ENCODE results near the gene STAU1.
"Not testable (repeated sequence)": the region's sequence is repeated elsewhere in the genome, so short reads cannot be mapped to it uniquely, and the experiment has no call there.

STAU1 gene

GRCh38 chr20:49091762-49092161, 96.4 kb downstream of the STAU1 start:
- H3K36me3 ChIP-seq (replicated peaks in 1 of 2; ENCODE audit: control insufficient read depth in 2 of 2, insufficient read depth in 2 of 2, low read length in 2 of 2) = peaks cover 41 to 100% of the 10 kb centered on the region in 2 donors
- peaks cover 4% of the 10 kb centered on the region for H3K79me1 ChIP-seq (ENCODE audit: low read depth, low read length)
- no peak overlapping the region for H3K4ac ChIP-seq (ENCODE audit: low read length)
- H3K27ac ChIP-seq (replicated peaks; ENCODE audit: low read length) = no peak overlapping the region
- H3K18ac ChIP-seq (ENCODE audit: low read length) = no peak overlapping the region
- no peaks in the 10 kb centered on the region for H3K9me3 ChIP-seq (replicated peaks in 1 of 2; ENCODE audit: control insufficient read depth in 2 of 2, insufficient read depth in 1 of 2, low read depth in 1 of 2, low read length in 2 of 2)
- H4K8ac ChIP-seq (ENCODE audit: low read depth, low read length) = no peak overlapping the region
- no peak overlapping the region for H3K23ac ChIP-seq (ENCODE audit: low read depth, low read length, poor library complexity)
- no peak overlapping the region for H3K4me2 ChIP-seq (ENCODE audit: insufficient read depth, low read length, poor library complexity, severe bottlenecking)
- no peaks in the 10 kb centered on the region for H3K4me1 ChIP-seq (ENCODE audit: control insufficient read depth in 2 of 2, insufficient read depth in 1 of 2, low read depth in 1 of 2, low read length in 2 of 2)
- no peak overlapping the region for H3K4me3 ChIP-seq (ENCODE audit: low read length in 2 of 2)
- H2BK5ac ChIP-seq (ENCODE audit: low read length) = no peak overlapping the region
- no peak overlapping the region for H2BK12ac ChIP-seq (ENCODE audit: low read length)
- H3K9ac ChIP-seq (ENCODE audit: low read depth, low read length, poor library complexity) = no peak overlapping the region
- H2AFZ ChIP-seq (ENCODE audit: low read length) = no peak overlapping the region
- WGBS, 2 donors (ENCODE audit: extremely low coverage in 2 of 2, insufficient read length in 2 of 2, insufficient replicate concordance in 1 of 2) = no CpG with 5 or more reads among the region's 1 CpG
- no peak overlapping the region for H2BK120ac ChIP-seq (ENCODE audit: low read depth, low read length)
- no peak overlapping the region for H4K91ac ChIP-seq (ENCODE audit: low read depth, low read length, poor library complexity)
- no peak overlapping the region for H2BK15ac ChIP-seq (ENCODE audit: low read length)
- no peak for DNase-seq (ENCODE audit: low spot score)
- H3K27me3 ChIP-seq (ENCODE audit: control insufficient read depth in 3 of 3, insufficient read depth in 3 of 3, low read depth in 1 of 3, low read length in 3 of 3) = no peaks in the 10 kb centered on the region
- no peak overlapping the region for H2AK5ac ChIP-seq (ENCODE audit: low read depth, low read length)
- H3K14ac ChIP-seq (ENCODE audit: low read length) = no peak overlapping the region

- H2BK5ac ChIP-seq (ENCODE audit: low read length) = no peak overlapping the region
- no peak overlapping the region for H3K4me2 ChIP-seq (ENCODE audit: insufficient read depth, low read length, poor library complexity, severe bottlenecking)
- no peak overlapping the region for H2AK5ac ChIP-seq (ENCODE audit: low read depth, low read length)
- no peak overlapping the region for H4K91ac ChIP-seq (ENCODE audit: low read depth, low read length, poor library complexity)
- no peak for DNase-seq (ENCODE audit: low spot score)
- H3K79me1 ChIP-seq (ENCODE audit: low read depth, low read length) = peaks cover 4% of the 10 kb centered on the region
- H2BK12ac ChIP-seq (ENCODE audit: low read length) = no peak overlapping the region
- H3K4me3 ChIP-seq (ENCODE audit: low read length in 2 of 2) = no peak overlapping the region
- no peaks in the 10 kb centered on the region for H3K4me1 ChIP-seq (ENCODE audit: control insufficient read depth in 2 of 2, insufficient read depth in 1 of 2, low read depth in 1 of 2, low read length in 2 of 2)
- H3K9me3 ChIP-seq (replicated peaks in 1 of 2; ENCODE audit: control insufficient read depth in 2 of 2, insufficient read depth in 1 of 2, low read depth in 1 of 2, low read length in 2 of 2) = no peaks in the 10 kb centered on the region
- no peak overlapping the region for H3K4ac ChIP-seq (ENCODE audit: low read length)
- H4K8ac ChIP-seq (ENCODE audit: low read depth, low read length) = no peak overlapping the region
- no peak overlapping the region for H3K9ac ChIP-seq (ENCODE audit: low read depth, low read length, poor library complexity)
- H2AFZ ChIP-seq (ENCODE audit: low read length) = no peak overlapping the region
- WGBS, 2 donors (ENCODE audit: extremely low coverage in 2 of 2, insufficient read length in 2 of 2, insufficient replicate concordance in 1 of 2) = no CpG with 5 or more reads among the region's 8 CpGs
- no peak overlapping the region for H3K18ac ChIP-seq (ENCODE audit: low read length)
- H3K36me3 ChIP-seq (replicated peaks in 1 of 2; ENCODE audit: control insufficient read depth in 2 of 2, insufficient read depth in 2 of 2, low read length in 2 of 2) = peaks cover 40 to 100% of the 10 kb centered on the region in 2 donors
- no peak overlapping the region for H3K27ac ChIP-seq (replicated peaks; ENCODE audit: low read length)
- no peak overlapping the region for H2BK15ac ChIP-seq (ENCODE audit: low read length)
- no peaks in the 10 kb centered on the region for H3K27me3 ChIP-seq (ENCODE audit: control insufficient read depth in 3 of 3, insufficient read depth in 3 of 3, low read depth in 1 of 3, low read length in 3 of 3)
- H2BK120ac ChIP-seq (ENCODE audit: low read depth, low read length) = no peak overlapping the region
- H3K14ac ChIP-seq (ENCODE audit: low read length) = no peak overlapping the region
- no peak overlapping the region for H3K23ac ChIP-seq (ENCODE audit: low read depth, low read length, poor library complexity)
Observed at GRCh38 chr20:49091104-49091503, 97.0 kb downstream of the STAU1 start.

GRCh38 chr20:49082295-49082694, 105.8 kb downstream of the STAU1 start:
- not testable (repeated sequence) for H4K91ac ChIP-seq (ENCODE audit: low read depth, low read length, poor library complexity)

GRCh38 chr20:49078310-49078709, 109.8 kb downstream of the STAU1 start:
- Histone ChIP-seq H3K4me1 (ENCODE audit: control insufficient read depth in 2 of 2, insufficient read depth in 1 of 2, low read depth in 1 of 2, low read length in 2 of 2) (no peaks in the 10 kb centered on the region), H3K14ac (ENCODE audit: low read length) (no peak overlapping the region), H2BK12ac (ENCODE audit: low read length) (no peak overlapping the region), H3K18ac (ENCODE audit: low read length) (no peak overlapping the region), H3K4ac (ENCODE audit: low read length) (no peak overlapping the region), H3K9ac (ENCODE audit: low read depth, low read length, poor library complexity) (no peak overlapping the region), H3K79me1 (ENCODE audit: low read depth, low read length) (no peaks in the 10 kb centered on the region), H3K9me3 (replicated peaks in 1 of 2; ENCODE audit: control insufficient read depth in 2 of 2, insufficient read depth in 1 of 2, low read depth in 1 of 2, low read length in 2 of 2) (no peaks in the 10 kb centered on the region), H3K27ac (replicated peaks; ENCODE audit: low read length) (no peak overlapping the region), H3K4me2 (ENCODE audit: insufficient read depth, low read length, poor library complexity, severe bottlenecking) (no peak overlapping the region), H3K27me3 (ENCODE audit: control insufficient read depth in 3 of 3, insufficient read depth in 3 of 3, low read depth in 1 of 3, low read length in 3 of 3) (no peaks in the 10 kb centered on the region), H3K36me3 (replicated peaks in 1 of 2; ENCODE audit: control insufficient read depth in 2 of 2, insufficient read depth in 2 of 2, low read length in 2 of 2) (peaks cover 31 to 100% of the 10 kb centered on the region in 2 donors), H2BK120ac (ENCODE audit: low read depth, low read length) (no peak overlapping the region), H2BK5ac (ENCODE audit: low read length) (no peak overlapping the region), H4K8ac (ENCODE audit: low read depth, low read length) (no peak overlapping the region), H3K23ac (ENCODE audit: low read depth, low read length, poor library complexity) (no peak overlapping the region), H3K4me3 (ENCODE audit: low read length in 2 of 2) (no peak overlapping the region), H2BK15ac (ENCODE audit: low read length) (no peak overlapping the region), H2AK5ac (ENCODE audit: low read depth, low read length) (no peak overlapping the region), H4K91ac (ENCODE audit: low read depth, low read length, poor library complexity) (no peak overlapping the region), H2AFZ (ENCODE audit: low read length) (no peak overlapping the region)
- no CpG with 5 or more reads among the region's 3 CpGs for WGBS, 2 donors (ENCODE audit: extremely low coverage in 2 of 2, insufficient read length in 2 of 2, insufficient replicate concordance in 1 of 2)
- DNase-seq (ENCODE audit: low spot score) = no peak

More at GRCh38 chr20:49082295-49082694, 105.8 kb downstream of the STAU1 start:
- not testable (repeated sequence) for H3K18ac ChIP-seq (ENCODE audit: low read length); H3K23ac ChIP-seq (ENCODE audit: low read depth, low read length, poor library complexity); H3K27me3 ChIP-seq (ENCODE audit: control insufficient read depth in 3 of 3, insufficient read depth in 3 of 3, low read depth in 1 of 3, low read length in 3 of 3); H3K9me3 ChIP-seq (replicated peaks in 1 of 2; ENCODE audit: control insufficient read depth in 2 of 2, insufficient read depth in 1 of 2, low read depth in 1 of 2, low read length in 2 of 2); H3K27ac ChIP-seq (replicated peaks; ENCODE audit: low read length); H3K4ac ChIP-seq (ENCODE audit: low read length); H4K8ac ChIP-seq (ENCODE audit: low read depth, low read length); H2BK120ac ChIP-seq (ENCODE audit: low read depth, low read length); H2AK5ac ChIP-seq (ENCODE audit: low read depth, low read length); H2BK15ac ChIP-seq (ENCODE audit: low read length); H3K79me1 ChIP-seq (ENCODE audit: low read depth, low read length); H3K9ac ChIP-seq (ENCODE audit: low read depth, low read length, poor library complexity); H2BK5ac ChIP-seq (ENCODE audit: low read length); H3K4me2 ChIP-seq (ENCODE audit: insufficient read depth, low read length, poor library complexity, severe bottlenecking); H3K14ac ChIP-seq (ENCODE audit: low read length); DNase-seq (ENCODE audit: low spot score); H3K4me3 ChIP-seq (ENCODE audit: low read length in 2 of 2); H2AFZ ChIP-seq (ENCODE audit: low read length); H2BK12ac ChIP-seq (ENCODE audit: low read length); H3K4me1 ChIP-seq (ENCODE audit: control insufficient read depth in 2 of 2, insufficient read depth in 1 of 2, low read depth in 1 of 2, low read length in 2 of 2)
- no CpG with 5 or more reads among the region's 12 CpGs for WGBS, 2 donors (ENCODE audit: extremely low coverage in 2 of 2, insufficient read length in 2 of 2, insufficient replicate concordance in 1 of 2)
- H3K36me3 ChIP-seq (replicated peaks in 1 of 2; ENCODE audit: control insufficient read depth in 2 of 2, insufficient read depth in 2 of 2, low read length in 2 of 2) = peaks cover 36 to 100% of the 10 kb centered on the region in 2 donors
